ENCODE data around the gene MTHFS.

- TF ChIP-seq CTCF (IDR thresholded peaks at IDR 0.05) = no peak
- no peak for TF ChIP-seq POLR2A (IDR thresholded peaks at IDR 0.05)
- TF ChIP-seq EP300 (IDR thresholded peaks at IDR 0.05) = no peak
These were observed 21.5 kb upstream of the MTHFS start for GRCh38 chr15:79918278-79918677.
